Hepatocyte (in vitro differentiated cells): ENCODE measurements around the gene SWSAP1.

Experiments
- EZH2 ChIP-seq: fragments of 200-600 bp; sonication (generic); IDR thresholded peaks from 2 replicates; pipeline ENCODE4 v1.6.1; 2016; ENCODE audit warnings: antibody characterized with exemption, mild to moderate bottlenecking, borderline replicate concordance
- TF ChIP-seq, protein P1 (sequence below): fragments of 200-600 bp; sonication (generic); IDR thresholded peaks from 2 replicates; pipeline ENCODE4 v1.5.1; 2016; ENCODE audit warnings: antibody characterized with exemption, mild to moderate bottlenecking; ENCODE audit not compliant: poor library complexity

GRCh38 chr19:11349171-11349570 lies 25.3 kb upstream of the SWSAP1 start:
- TF ChIP-seq, protein P1, sequence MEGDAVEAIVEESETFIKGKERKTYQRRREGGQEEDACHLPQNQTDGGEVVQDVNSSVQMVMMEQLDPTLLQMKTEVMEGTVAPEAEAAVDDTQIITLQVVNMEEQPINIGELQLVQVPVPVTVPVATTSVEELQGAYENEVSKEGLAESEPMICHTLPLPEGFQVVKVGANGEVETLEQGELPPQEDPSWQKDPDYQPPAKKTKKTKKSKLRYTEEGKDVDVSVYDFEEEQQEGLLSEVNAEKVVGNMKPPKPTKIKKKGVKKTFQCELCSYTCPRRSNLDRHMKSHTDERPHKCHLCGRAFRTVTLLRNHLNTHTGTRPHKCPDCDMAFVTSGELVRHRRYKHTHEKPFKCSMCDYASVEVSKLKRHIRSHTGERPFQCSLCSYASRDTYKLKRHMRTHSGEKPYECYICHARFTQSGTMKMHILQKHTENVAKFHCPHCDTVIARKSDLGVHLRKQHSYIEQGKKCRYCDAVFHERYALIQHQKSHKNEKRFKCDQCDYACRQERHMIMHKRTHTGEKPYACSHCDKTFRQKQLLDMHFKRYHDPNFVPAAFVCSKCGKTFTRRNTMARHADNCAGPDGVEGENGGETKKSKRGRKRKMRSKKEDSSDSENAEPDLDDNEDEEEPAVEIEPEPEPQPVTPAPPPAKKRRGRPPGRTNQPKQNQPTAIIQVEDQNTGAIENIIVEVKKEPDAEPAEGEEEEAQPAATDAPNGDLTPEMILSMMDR, result no peak
- TF ChIP-seq EZH2, result no peak
